Hepatic stellate cell (primary cell): Measurements from ENCODE around the gene DIAPH2.
"Not testable (repeated sequence)": the region's sequence is repeated elsewhere in the genome, so short reads cannot be mapped to it uniquely, and the experiment has no call there.

Source experiments
- DNase-seq: peaks from one replicate; pipeline ENCODE4 v3.0.0; 2011; ENCODE audit warnings: low spot score

DIAPH2 gene

DNA sequence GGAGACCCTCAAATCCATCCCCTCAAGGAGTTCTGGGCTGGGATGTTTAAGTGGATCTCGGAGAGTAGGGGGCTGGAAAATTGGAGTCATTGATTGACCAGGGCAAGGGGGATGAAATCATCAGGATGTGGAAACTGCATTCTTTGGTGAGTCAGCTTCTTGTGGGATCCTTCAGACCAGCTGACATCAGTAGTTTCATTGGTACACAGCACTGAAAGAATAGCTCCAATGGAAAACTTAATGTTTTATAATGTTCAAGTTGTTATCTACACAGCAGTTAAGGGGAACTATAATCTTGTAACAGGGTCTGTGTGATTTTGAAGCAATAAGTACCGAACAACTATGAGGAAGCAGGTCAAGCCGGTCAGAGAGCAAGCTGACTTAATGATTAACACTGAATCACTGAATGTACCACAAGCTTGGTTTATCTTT is 705.1 kb downstream of the DIAPH2 start:
- DNase-seq = no peak

DNA sequence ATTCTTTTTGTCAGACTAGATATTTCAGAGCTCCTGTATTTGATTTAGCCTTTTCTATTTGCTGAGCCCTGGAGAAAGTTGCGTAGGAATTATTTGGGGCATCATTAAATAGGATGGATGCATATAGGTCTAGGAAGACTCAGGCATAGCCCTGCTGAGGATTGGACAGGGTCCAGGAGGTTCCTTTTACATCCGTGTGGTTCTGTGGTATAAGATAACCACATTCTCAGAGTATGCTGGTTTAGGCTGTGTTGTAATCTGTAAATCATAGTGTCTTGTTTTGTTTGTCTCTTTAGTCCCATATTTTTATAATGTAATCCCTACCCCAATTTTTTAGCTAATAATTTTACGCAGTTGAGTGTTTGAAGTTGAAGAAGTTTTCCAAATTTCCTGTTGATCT is 712.7 kb downstream of the DIAPH2 start:
- DNase-seq = no peak

DNA sequence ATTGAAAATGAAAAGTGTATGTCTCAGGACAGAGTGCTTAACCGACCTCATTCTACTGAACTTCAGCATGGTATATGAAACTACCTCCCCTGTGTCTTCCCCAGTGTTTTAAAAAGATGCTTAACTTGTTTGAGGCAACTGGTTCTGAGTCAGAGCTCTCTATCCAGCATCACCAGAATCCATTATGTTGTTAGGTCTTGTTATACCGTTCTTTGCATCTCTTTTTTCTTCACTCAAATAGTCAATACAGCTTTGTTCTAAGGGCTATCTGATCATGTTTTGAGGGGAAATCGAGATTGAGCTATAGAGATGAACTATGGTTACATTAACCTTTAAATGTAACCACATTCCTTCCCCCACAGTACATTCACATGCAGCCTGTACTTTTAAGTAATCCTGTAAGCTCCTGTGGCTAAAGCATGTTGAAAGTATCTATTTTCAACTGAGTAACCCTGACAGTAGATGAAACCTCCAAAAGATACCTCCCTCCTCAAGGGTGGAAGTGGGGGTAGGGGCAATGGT is 713.4 kb downstream of the DIAPH2 start:
- DNase-seq = no peak

DNA sequence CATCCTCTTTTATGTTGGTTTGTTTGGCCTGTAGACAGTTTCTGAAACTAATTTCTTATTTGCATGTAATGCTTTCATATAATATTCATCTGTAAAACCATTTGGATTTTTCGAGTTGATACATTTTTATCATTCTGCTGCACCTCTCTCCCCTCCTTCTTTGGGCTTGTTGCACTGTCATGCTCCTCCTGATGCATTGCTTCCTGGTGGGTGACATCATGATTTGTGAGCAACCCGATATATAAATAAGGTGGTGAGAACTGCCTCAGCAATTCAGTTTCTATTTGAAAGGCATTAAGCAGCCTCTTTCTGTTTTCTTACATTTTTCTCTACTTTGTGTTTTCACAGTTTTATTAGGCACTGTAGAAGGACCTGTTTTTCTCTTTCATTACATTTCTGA is 714.8 kb downstream of the DIAPH2 start:
- peak; percentile 27 for DNase-seq

DNA sequence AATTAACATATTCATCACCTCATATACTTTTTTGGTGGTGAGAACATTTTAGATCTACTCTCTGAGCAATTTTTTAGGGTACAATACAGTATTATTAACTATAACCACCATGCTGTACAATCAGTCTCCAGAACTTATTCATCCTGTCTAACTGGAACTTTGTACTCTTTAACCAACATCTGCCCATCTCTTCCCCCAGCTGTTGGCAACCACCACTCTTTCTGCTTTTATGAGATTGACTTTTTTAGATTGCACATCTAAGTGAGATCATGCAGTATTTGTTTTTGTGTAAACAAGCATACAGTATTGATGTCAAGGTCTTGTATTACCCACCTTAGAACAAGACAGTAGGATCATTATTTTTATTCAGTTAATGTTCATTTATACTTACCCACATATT is 715.9 kb downstream of the DIAPH2 start:
- no peak for DNase-seq

DNA sequence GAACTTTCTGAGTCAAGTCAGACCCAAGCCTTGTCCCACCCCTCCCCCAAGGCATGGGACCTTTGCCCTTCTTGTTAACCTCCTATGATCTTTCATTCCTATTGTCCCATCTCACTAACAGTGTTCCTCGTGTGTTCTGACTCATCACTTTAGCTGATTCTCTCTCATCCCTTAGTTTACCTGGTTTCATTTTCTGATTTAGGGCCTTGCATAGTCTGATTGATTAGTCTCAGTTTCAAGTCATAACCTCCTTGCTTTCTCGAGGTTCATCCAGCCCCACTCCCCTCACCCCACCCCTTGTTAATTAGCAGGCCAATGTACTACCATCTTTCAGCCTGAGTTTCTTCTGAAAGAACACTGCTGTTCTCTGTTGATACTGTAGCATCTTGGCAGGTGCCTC is 716.5 kb downstream of the DIAPH2 start:
- no peak for DNase-seq

DNA sequence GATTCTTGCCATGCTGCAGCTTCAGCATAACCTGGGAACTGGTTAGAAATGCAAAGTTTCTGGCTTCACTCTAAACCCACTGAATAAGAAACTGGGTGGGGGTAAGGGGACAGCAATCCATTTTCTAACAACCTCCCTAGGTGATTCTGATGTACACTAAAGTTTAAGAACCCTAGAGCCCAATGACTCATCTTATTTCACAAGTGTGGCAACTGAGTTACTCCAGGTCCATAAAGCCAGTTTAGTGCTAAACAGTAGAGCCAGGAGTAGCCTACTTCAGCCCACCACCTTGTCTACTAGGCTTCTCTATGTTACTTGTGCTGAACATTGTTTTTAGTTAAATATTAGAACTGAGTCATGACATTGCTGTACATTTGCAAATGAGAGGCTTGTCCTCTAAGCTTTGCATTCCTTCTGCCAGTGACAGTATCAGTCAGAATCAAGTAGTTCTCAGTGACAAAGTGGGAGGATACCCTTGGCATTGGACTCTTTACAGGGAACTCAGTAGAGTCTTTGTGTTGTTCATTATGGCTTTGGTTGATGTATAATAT is 717.0 kb downstream of the DIAPH2 start:
- DNase-seq = no peak

DNA sequence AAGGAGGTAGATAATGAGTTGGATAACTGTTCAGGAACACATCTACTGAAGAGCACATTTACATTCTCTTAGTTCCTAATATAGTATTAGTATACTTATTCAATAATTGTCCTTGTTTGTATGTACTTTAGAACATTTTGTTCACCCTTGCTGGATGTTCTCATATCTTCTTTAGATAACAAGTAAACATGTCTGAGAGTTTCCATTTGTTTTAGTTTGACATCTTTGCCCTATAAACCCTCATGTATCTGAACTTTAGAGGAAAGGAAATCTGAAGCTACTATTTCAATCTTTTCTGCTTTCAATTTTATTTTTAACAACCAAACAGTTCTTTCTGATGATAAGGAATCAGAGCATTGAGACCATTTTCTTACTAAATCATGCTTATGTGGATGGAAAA is 717.7 kb downstream of the DIAPH2 start:
- DNase-seq = no peak

DNA sequence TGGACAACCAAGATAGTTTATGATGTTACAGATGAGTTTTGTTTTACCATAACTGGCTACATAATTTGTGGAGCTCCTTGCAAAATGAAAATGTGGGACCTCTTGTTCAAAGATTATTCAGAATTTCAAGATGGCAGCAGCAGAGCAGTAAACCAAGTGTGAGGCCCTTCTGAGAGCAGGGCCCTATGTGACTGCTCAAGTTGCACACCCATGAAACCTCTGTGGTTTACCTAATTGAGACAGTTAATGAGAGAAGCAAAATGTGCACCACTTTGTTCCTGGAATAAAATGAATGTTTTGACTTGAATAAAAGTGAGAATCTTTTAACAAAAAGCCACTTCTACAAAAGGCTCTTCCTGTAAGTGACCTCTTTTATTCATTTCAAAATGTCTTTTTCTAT is 718.3 kb downstream of the DIAPH2 start:
- DNase-seq = no peak

DNA sequence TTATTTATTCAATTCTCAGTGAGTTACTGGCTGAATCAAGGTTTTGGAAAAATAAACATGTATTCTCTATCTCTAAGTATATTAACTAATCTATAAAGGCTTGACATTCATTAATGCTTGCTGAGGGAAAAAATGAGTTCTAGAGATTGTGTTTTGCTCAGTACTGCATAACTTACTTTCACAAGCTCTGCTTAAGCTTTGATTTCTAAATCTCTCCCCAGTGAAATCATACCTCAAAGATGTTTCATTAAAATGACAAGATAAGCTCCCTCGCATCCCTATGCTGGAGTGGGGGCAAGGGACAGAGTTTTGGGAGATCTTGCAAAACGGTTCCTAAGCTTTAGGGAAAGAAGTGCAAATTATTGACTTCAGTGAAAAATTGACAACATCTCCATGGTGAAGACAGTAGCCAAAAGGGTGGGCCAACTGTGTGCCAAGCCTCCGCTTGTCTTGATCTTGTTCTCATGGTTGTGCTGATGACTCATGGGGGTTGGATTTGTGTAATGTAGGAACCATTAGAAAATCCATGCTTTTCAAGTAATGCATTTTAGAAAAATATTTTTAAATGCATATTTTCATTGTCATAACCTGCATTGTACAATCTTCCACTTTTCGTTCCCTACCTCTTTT is 720.5 kb downstream of the DIAPH2 start:
- no peak for DNase-seq

DNA sequence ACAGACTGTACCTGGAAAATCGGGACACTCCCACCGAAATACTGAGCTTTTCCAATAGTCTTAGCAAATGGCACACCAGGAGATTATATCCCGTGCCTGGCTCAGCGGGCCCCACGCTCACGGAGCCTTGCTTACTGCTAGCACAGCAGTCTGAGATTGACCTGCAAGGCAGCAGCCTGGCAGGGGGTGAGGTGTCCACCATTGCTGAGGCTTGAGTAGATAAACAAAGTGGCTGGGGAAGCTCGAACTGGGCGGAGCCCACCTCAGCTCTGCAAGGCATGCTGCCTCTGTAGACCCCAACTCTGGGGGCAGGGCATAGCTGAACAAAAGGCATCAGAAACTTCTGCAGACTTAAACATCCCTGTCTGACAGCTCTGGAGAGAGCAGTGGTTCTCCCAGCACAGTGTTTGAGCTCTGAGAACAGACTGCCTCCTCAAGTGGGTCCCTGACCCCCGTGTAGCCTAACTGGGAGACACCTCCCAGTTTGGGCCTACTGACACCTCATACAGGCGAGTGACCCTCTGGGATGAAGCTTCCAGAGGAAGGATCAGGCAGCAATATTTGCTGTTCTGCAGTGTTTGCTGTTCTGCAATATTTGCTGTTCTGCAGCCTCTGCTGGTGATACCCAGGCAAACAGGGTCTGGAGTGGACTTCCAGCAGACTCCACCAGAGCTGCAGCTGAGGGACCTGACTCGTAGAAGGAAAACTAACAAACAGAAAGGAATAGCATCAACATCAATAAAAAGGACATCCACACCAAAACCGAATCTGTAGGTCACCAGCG is 725.2 kb downstream of the DIAPH2 start:
- DNase-seq = not testable (repeated sequence)

DNA sequence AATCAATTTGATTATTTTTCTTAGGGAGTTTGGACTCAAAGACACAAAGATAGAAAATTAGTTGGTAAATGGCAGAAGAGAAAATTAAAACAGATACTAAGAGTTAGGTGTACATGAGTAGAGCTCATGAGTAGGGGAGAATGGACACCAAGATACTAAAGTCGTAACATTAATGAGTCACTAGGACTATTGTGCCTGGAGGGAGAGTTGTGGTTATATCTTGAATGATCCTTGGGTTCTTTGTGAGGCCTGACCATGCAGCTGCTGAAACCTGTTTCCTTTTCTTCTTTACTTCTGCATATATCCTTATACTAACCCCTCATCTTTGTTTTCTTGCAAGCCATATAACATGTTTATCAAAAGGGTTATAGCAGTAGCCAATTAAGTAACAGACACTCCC is 731.8 kb downstream of the DIAPH2 start:
- DNase-seq = no peak

DNA sequence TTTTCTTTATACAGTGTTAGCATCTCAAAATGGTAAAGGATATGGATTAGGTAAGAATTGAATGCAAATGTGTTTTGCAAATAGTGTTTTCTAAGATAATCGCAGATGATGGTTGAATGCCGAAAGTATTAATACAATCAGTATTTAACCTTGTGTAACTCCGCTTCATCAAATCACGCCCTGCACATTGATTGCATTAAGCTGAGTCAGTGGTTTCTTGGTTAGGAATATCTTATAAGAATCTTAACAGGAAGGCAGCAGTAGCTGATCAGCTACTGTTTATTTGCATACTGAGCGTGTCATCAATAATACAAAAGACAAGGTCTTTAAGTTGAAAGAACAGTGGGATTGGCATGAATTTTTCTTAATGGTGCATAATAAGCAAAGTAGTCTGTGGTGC is 744.5 kb downstream of the DIAPH2 start:
- no peak for DNase-seq

DNA sequence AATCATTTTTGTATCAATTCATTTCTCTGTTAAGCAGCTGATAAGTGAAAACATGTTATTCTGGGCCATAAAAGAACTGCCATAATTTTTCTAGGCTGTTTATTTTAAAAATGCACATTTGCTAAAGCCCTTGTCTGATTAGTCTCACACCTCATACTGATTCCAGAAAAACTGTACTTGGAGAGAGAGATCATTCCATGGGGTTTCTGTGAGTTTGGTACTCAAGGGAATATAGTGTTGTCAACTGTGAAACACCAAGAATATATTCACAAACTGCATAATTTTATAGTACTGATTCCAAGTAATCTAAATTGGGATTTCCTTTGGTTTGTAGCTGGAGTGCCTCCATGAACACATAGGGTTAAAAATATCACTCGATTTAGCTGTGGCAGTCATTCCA is 746.6 kb downstream of the DIAPH2 start:
- DNase-seq = no peak

DNA sequence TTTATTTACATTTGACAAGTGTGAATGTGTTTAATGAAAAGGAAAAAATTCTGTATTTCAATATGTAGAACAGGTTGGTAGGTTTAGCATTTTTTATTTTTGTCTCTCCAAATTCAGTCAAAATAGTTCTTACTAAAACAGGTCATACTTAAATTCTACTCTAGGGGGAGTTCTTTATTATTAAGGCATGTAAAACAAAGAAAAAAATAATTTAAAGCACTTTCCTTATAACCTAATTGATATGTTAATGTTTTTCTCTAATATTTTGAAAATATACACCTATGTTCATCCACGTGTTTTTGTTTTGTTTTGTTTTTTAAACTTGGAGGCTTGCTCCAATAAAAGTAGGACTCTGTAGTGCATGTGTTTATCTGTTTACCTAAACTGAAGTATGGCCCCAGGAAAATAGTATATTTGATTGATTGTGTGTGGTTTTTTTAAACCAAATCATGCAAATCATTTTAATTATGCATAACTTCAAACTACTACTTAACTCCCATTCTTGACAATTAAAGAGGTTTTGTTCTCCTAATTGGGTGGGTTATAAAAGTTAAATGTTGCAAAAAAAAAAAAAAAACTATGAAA is 761.7 kb downstream of the DIAPH2 start:
- no peak for DNase-seq

DNA sequence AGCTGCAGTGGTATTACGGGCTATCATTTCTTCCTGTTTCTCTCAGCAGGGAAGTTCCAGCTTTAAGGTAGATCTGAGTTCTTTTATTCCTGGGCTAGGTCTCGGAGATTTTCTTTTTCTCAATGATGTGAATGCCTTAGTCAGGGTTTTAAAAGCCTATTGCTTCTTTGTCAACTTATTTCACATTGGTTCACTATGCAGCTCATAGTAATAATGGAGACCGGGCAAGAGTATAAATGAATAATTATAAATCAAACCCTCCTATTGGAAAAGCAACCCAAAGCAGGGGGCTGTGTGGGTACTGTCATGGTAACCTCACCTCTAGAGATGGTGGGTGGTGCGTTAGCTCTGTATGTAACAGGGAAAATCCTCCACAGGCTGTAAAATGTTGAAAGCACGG is 762.7 kb downstream of the DIAPH2 start:
- DNase-seq = no peak

DNA sequence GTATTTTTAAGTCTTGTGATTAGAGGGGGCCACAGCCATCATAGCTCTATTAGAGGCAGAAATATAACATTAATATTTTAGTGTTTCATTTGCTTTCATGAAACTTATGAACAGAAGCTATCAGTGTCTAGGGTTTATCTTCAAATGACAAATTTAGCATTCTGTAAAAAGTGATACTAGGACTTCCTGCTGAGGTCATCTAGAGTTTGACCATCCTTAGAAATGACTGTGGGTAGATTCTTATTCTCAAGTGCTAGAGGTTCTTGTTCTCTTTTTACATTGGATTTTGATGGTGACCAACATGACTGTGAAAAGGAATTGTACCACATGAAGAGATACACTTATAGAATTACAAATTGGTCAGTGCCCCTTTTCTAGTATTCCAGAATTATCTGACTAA is 767.6 kb downstream of the DIAPH2 start:
- DNase-seq = no peak

DNA sequence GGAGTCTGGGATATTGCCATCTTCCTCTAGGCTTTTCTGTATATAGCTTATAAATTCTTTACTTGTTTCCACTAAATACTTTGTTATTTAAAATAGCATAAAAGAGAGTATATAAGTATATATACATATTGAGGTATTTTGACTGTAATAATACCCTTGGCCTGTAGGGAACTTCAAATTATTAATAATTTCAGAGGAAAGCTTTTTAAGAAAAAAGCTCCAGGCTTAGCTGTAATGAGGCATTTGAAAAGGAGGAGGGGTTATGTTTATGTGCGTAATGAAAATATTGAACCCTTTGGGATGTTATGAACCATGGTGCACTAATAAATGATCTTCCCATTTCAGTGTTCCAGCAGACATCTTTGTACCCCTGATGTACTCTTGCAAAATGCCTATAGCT is 777.1 kb downstream of the DIAPH2 start:
- no peak for DNase-seq

DNA sequence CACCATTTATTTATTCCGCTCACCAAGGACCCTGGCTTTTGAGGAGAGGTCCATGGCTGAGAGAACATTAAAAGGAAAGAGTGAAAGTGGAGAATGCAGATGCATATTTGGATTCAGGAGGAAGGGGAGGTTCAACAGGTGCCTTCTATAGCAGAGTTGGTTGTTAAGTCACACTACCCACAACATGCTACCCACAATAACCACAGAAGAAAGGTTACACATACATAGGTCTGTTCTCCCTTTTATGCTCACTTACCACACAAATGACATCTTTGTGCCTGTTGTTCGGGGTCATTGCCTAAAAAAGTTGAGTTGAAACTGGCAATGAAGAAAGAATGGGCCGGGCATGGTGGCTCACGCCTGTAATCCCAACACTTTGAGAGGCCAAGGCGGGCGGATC is 786.4 kb downstream of the DIAPH2 start:
- no peak for DNase-seq

DNA sequence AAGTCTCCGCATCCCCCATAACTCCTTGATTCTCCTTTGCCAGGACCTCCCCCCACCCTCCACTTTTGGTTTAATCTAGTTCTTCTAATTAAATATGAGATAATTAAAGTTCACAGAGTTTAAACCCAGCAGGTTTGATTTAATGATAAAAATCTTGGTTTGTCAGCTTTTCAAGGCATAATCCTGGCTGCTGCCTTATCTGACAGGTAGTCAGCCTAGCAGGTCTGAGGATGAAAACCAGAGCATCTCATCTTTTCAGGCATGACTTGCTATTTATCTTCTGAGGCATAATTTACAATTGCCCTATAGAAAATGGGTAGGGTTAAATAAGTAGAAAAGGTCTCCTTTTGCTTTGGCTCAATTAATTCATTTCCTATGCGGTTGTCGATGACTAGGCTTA is 790.3 kb downstream of the DIAPH2 start:
- DNase-seq = no peak

DNA sequence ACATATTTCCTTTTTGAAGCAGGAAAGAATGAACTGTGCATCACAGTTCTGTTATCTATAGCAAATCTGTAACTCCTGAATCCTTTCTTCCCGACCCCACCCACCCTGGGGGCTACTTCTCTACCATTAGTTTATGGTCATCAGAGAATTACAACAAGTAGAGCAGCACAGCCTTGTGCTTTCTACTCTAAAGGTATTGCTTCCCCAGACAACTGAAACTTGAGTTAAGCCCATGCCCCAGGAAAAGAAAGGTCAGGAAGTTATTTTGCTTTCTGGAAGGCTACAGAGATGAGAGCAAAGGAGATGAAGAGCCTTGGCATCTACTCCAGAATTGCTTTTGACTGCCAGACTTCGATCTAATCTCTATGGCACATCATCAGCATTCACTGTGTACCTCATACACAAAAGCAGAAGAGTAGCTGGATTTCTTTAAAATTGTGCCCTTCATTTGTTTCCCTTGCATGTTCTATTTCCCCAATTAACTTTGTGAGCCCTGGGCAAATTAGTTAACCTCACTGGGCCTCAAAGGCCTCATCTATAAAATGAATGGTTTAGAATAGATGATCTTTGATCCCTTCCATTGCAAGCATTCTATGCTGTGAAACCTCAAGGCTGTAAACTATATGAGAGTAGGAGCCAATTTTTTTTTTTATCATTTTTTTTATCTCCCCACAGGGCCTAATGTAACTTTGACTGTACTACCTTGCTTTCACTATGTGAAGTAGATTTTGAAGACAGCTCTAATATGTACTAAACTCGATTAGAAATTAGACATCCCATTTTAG is 794.7 kb downstream of the DIAPH2 start:
- DNase-seq = no peak

DNA sequence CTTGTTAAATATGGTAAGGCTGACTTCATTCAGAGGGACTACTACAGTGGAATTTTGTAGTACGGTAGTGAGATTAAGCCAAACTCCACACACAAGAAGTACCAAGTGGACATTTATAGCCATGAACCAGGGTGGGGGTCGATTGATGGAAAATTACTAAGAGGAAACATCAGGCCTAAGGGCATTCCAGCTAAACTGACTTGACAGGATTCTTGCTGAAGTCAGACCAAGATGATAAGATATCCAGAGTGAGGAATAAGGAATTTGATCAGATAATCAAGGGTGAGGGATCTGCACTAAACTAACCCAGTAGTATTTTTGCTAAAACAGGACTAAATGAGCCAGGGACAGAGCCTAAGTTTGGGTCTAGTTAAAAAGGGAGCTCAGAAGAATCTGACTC is 796.6 kb downstream of the DIAPH2 start:
- no peak for DNase-seq
